Upper lobe of right lung (tissue), 1 donor: Measurements from ENCODE around the gene PRDX5. TPM values are rescaled to one million over a fixed set of nuclear protein-coding genes. Genes with fewer than 3 reads are reported as not detected.

Experiments used
- ATAC-seq: fragments of 200-7000 bp; cut with Tn5 transposase; one replicate; pipeline ENCODE4 v1.9.1; 2020; ENCODE audit warnings: mild to moderate bottlenecking, moderate library complexity
- DNase-seq: peaks from one replicate; pipeline ENCODE4 v3.0.0-alpha.2; 2020
- H3K27ac ChIP-seq: fragments of 200-600 bp; one replicate; pipeline ENCODE4 v1.8.0; 2022
- H3K27me3 ChIP-seq: fragments of 200-600 bp; one replicate; pipeline ENCODE4 v1.8.0; 2022; ENCODE audit warnings: mild to moderate bottlenecking
- H3K36me3 ChIP-seq: fragments of 200-600 bp; one replicate; pipeline ENCODE4 v1.8.0; 2022
- H3K4me1 ChIP-seq: fragments of 200-600 bp; one replicate; pipeline ENCODE4 v1.8.0; 2022
- H3K4me3 ChIP-seq: fragments of 200-600 bp; one replicate; pipeline ENCODE4 v1.8.0; 2022; ENCODE audit warnings: mild to moderate bottlenecking
- H3K9me3 ChIP-seq: fragments of 200-600 bp; one replicate; pipeline ENCODE4 v1.8.0; 2022
- CTCF ChIP-seq: fragments of 200-600 bp; IDR thresholded peaks from one replicate; pipeline ENCODE4 v1.8.0; 2022; ENCODE audit warnings: antibody characterized with exemption
- intact Hi-C: fragments of 100-400 bp; cut with DNase I; formaldehyde crosslinking; loops from one replicate; pipeline ENCODE4 v1.11.0; 2022
- total RNA-seq: library from RNA; stranded (reverse); fragmentation: NEBNext Ultra II Directional; extraction: Animal tissue kit (Norgen Biotek cat#: 25700); gene quantifications from one replicate; pipeline ENCODE4 v1.2.1, GENCODE V29; 2021
- donor health status: DM: no; HTN: yes; CAD: no; lungs with severe emphysema.

PRDX5 gene
- total RNA-seq, 1 donor from 2014 or later = 176 TPM

GRCh38 chr11:64347193-64347867 is 29.4 kb downstream of the PRDX5 start:
- no peak for TF ChIP-seq CTCF
- DNase-seq = no peak
- H3K27me3 ChIP-seq = no peaks in the 10 kb centered on the region
- H3K4me1 ChIP-seq = peaks cover 1% of the 10 kb centered on the region
- no peak overlapping the region for H3K4me3 ChIP-seq
- no peak overlapping the region for H3K27ac ChIP-seq
- no peak for ATAC-seq
- no peaks in the 10 kb centered on the region for H3K9me3 ChIP-seq
- H3K36me3 ChIP-seq = no peaks in the 10 kb centered on the region
- intact Hi-C loops = no loop called here

- Histone ChIP-seq H3K27me3 (no peaks in the 10 kb centered on the region), H3K4me3 (no peak overlapping the region), H3K27ac (no peak overlapping the region), H3K9me3 (no peaks in the 10 kb centered on the region), H3K36me3 (no peaks in the 10 kb centered on the region), H3K4me1 (no peaks in the 10 kb centered on the region)
- ATAC-seq (no peak), DNase-seq (no peak)
- no peak for TF ChIP-seq CTCF
- intact Hi-C loops = no loop called here
Observed at GRCh38 chr11:64348383-64349024, 30.6 kb downstream of the PRDX5 start.

GRCh38 chr11:64349025-64349387 is 31.1 kb downstream of the PRDX5 start:
- Histone ChIP-seq H3K27ac (no peak overlapping the region), H3K27me3 (no peaks in the 10 kb centered on the region), H3K9me3 (no peaks in the 10 kb centered on the region), H3K4me1 (no peaks in the 10 kb centered on the region), H3K36me3 (no peaks in the 10 kb centered on the region), H3K4me3 (no peak overlapping the region)
- no peak for DNase-seq
- no peak for TF ChIP-seq CTCF
- ATAC-seq = no peak
- intact Hi-C loops = no loop called here

- TF ChIP-seq CTCF = no peak
- DNase-seq (no peak), ATAC-seq (no peak)
- Histone ChIP-seq H3K27me3 (no peaks in the 10 kb centered on the region), H3K4me1 (no peaks in the 10 kb centered on the region), H3K36me3 (no peaks in the 10 kb centered on the region), H3K9me3 (no peaks in the 10 kb centered on the region), H3K4me3 (no peak overlapping the region), H3K27ac (no peak overlapping the region)
- intact Hi-C loops = no loop called here
Observed at GRCh38 chr11:64349404-64349803, 31.5 kb downstream of the PRDX5 start.

- H3K36me3 ChIP-seq = no peaks in the 10 kb centered on the region
- no peak overlapping the region for H3K27ac ChIP-seq
- no peaks in the 10 kb centered on the region for H3K27me3 ChIP-seq
- H3K9me3 ChIP-seq = no peaks in the 10 kb centered on the region
- H3K4me3 ChIP-seq = no peak overlapping the region
- ATAC-seq = no peak
- intact Hi-C loops = no loop called here
- no peak for DNase-seq
- no peak for TF ChIP-seq CTCF
- peaks cover 7% of the 10 kb centered on the region for H3K4me1 ChIP-seq
Observed at GRCh38 chr11:64351136-64351631, 33.3 kb downstream of the PRDX5 start.
